H1 (cell line): ENCODE data around the gene HMGN1. TPM values are rescaled to one million over a fixed set of nuclear protein-coding genes. Genes with fewer than 3 reads are reported as not detected.
A peak's percentile ranks its signal among the peaks of the same experiment; 100 is the strongest.

Source experiments
- CTCF ChIA-PET: fragments of 300-600 bp; sonication (Branson Sonifier 250); formaldehyde crosslinking; loops from one replicate; lab custom pipeline; 2021; ENCODE audit not compliant: partially characterized antibody; lab: Charles Lee
- POLR2A ChIA-PET: fragments of 300-600 bp; sonication (Branson Sonifier 250); formaldehyde crosslinking; loops from one replicate; lab custom pipeline; 2021; ENCODE audit warnings: inconsistent platforms; ENCODE audit not compliant: partially characterized antibody; lab: Charles Lee
- DNase-seq, 2 experiments: peaks; one replicate each; pipeline versions ENCODE4 v3.0.0 to v3.0.0-alpha.2; 2010 to 2022; ENCODE audit warnings: low spot score in 2 of 2, low read depth in 1 of 2, mixed read lengths in 1 of 2
- FAIRE-seq: peaks from 2 replicates; lab custom pipeline; 2011; peaks lifted over from hg19 to GRCh38; lab: Jason Lieb, UNC
- H2AFZ ChIP-seq: 2 replicates; pipeline ENCODE4 v1.8.1; 2012; ENCODE audit warnings: low read length, inconsistent platforms
- H2AK5ac ChIP-seq: 2 replicates; pipeline ENCODE4 v1.6.1; 2013; ENCODE audit warnings: low read depth, low read length
- H2BK120ac ChIP-seq: replicated peaks from 2 replicates; pipeline ENCODE3; 2013; ENCODE audit warnings: low read depth, low read length, inconsistent platforms
- H2BK12ac ChIP-seq: 2 replicates; pipeline ENCODE4 v1.6.1; 2013; ENCODE audit warnings: low read depth, low read length
- H2BK15ac ChIP-seq: 2 replicates; pipeline ENCODE4 v1.6.1; 2013; ENCODE audit warnings: low read length
- H2BK20ac ChIP-seq: 2 replicates; pipeline ENCODE4 v1.6.1; 2013; ENCODE audit warnings: low read length
- H2BK5ac ChIP-seq: 2 replicates; pipeline ENCODE4 v1.6.1; 2013; ENCODE audit warnings: low read depth, low read length
- H3K14ac ChIP-seq: 2 replicates; pipeline ENCODE4 v1.6.1; 2013; ENCODE audit warnings: inconsistent platforms; ENCODE audit not compliant: insufficient read length
- H3K18ac ChIP-seq: 2 replicates; pipeline ENCODE4 v1.6.1; 2013; ENCODE audit warnings: low read length; ENCODE audit errors: extremely low read depth
- H3K23ac ChIP-seq: 2 replicates; pipeline ENCODE4 v1.6.1; 2013; ENCODE audit warnings: inconsistent platforms; ENCODE audit not compliant: insufficient read length
- H3K23me2 ChIP-seq: 2 replicates; pipeline ENCODE4 v1.6.1; 2013; ENCODE audit warnings: low read depth, low read length
- H3K27ac ChIP-seq: 2 replicates; pipeline ENCODE4 v1.6.1; 2011; ENCODE audit warnings: low read depth, low read length, inconsistent platforms
- H3K27me3 ChIP-seq, 4 experiments: replicated peaks in 1 of 4; 1 replicate in 1 of 4; 2 replicates in 3 of 4; pipeline versions ENCODE4 v1.6.1 to v1.8.1; 2011 to 2013; ENCODE audit warnings: low read length in 3 of 4, mild to moderate bottlenecking in 3 of 4, inconsistent platforms in 2 of 4, mixed read lengths in 2 of 4, moderate library complexity in 1 of 4; ENCODE audit not compliant: control insufficient read depth in 3 of 4, insufficient read depth in 3 of 4; ENCODE audit errors: extremely low read depth in 1 of 4
- H3K36me3 ChIP-seq, 4 experiments: 2 replicates each; pipeline versions ENCODE4 v1.6.1 to v1.8.1; 2011 to 2013; ENCODE audit warnings: mild to moderate bottlenecking in 4 of 4, low read length in 3 of 4, moderate library complexity in 2 of 4, control low read depth in 1 of 4, inconsistent platforms in 1 of 4; ENCODE audit not compliant: insufficient read depth in 4 of 4, control insufficient read depth in 2 of 4
- H3K4ac ChIP-seq: replicated peaks from 2 replicates; pipeline ENCODE3; 2013; ENCODE audit warnings: low read length, low read depth, mixed read lengths, inconsistent platforms; ENCODE audit not compliant: insufficient read length
- H3K4me1 ChIP-seq, 4 experiments: replicated peaks in 1 of 4; 1 replicate in 1 of 4; 2 replicates in 3 of 4; pipeline versions ENCODE4 v1.6.1 to v1.8.1; 2011 to 2013; ENCODE audit warnings: low read length in 3 of 4, inconsistent platforms in 2 of 4, mixed read lengths in 1 of 4; ENCODE audit not compliant: insufficient read depth in 4 of 4, control insufficient read depth in 3 of 4
- H3K4me2 ChIP-seq, 2 experiments: 2 replicates each; pipeline versions ENCODE4 v1.6.1 to v1.8.1; 2011 to 2013; ENCODE audit warnings: low read depth in 2 of 2, low read length in 2 of 2, control low read depth in 1 of 2, inconsistent platforms in 1 of 2, mild to moderate bottlenecking in 1 of 2; ENCODE audit not compliant: insufficient read depth in 1 of 2
- H3K4me3 ChIP-seq, 4 experiments: fragments of 200-600, 300-600 bp in 1 of 4; sonication (generic), shearing (Covaris generic), sonication (Bioruptor Twin) in 1 of 4; 2 replicates each; pipeline versions ENCODE4 v1.5.1 to v1.8.1; 2011 to 2016; ENCODE audit warnings: low read length in 4 of 4, low read depth in 3 of 4, control low read depth in 2 of 4, inconsistent platforms in 2 of 4, mild to moderate bottlenecking in 2 of 4, mixed read lengths in 1 of 4, moderate library complexity in 1 of 4; ENCODE audit not compliant: insufficient read depth in 2 of 4; ENCODE audit errors: extremely low read depth in 1 of 4
- H3K56ac ChIP-seq: replicated peaks from 2 replicates; pipeline ENCODE3; 2013; ENCODE audit warnings: low read depth, mild to moderate bottlenecking, mixed read lengths, low read length, inconsistent platforms; ENCODE audit not compliant: insufficient read length
- H3K79me1 ChIP-seq: 2 replicates; pipeline ENCODE4 v1.6.1; 2013; ENCODE audit warnings: low read depth, low read length, control low read depth
- H3K79me2 ChIP-seq, 2 experiments: 2 replicates each; pipeline versions ENCODE4 v1.6.1 to v1.8.1; 2012 to 2013; ENCODE audit warnings: low read length in 2 of 2, mild to moderate bottlenecking in 2 of 2, inconsistent platforms in 1 of 2; ENCODE audit not compliant: insufficient read depth in 2 of 2, control insufficient read depth in 1 of 2
- H3K9ac ChIP-seq, 4 experiments: replicated peaks in 1 of 4; 1 replicate in 1 of 4; 2 replicates in 3 of 4; pipeline versions ENCODE4 v1.6.1 to v1.8.1; 2011 to 2013; ENCODE audit warnings: low read depth in 3 of 4, low read length in 3 of 4, control low read depth in 2 of 4, mild to moderate bottlenecking in 2 of 4, moderate library complexity in 2 of 4, inconsistent platforms in 1 of 4; ENCODE audit errors: extremely low read depth in 1 of 4
- H3K9me3 ChIP-seq, 2 experiments: 2 replicates each; pipeline versions ENCODE4 v1.6.1 to v1.8.1; 2012 to 2013; ENCODE audit warnings: mild to moderate bottlenecking in 2 of 2, moderate library complexity in 2 of 2, control low read depth in 1 of 2, inconsistent platforms in 1 of 2, low read depth in 1 of 2, low read length in 1 of 2, mixed read lengths in 1 of 2; ENCODE audit not compliant: insufficient read depth in 2 of 2
- H4K20me1 ChIP-seq, 2 experiments: replicated peaks in 1 of 2; 2 replicates each; pipeline versions ENCODE3 to v1.8.1; 2011 to 2013; ENCODE audit warnings: inconsistent platforms in 2 of 2, low read length in 2 of 2, mild to moderate bottlenecking in 1 of 2; ENCODE audit not compliant: insufficient read depth in 2 of 2, control insufficient read depth in 1 of 2
- H4K5ac ChIP-seq: 2 replicates; pipeline ENCODE4 v1.6.1; 2013; ENCODE audit warnings: low read length, low read depth, mixed read lengths, inconsistent platforms; ENCODE audit not compliant: insufficient read length
- H4K8ac ChIP-seq: 2 replicates; pipeline ENCODE4 v1.8.0; 2013; ENCODE audit warnings: mild to moderate bottlenecking, moderate library complexity, low read length, inconsistent platforms; ENCODE audit not compliant: insufficient read depth; ENCODE audit errors: extremely low read depth
- H4K91ac ChIP-seq: replicated peaks from 2 replicates; pipeline ENCODE3; 2013; ENCODE audit warnings: low read length, mixed read lengths, inconsistent platforms; ENCODE audit not compliant: insufficient read length
- POLR2A ChIP-seq, 2 experiments: IDR thresholded peaks; 1 replicate in 1 of 2; 2 replicates in 1 of 2; pipeline ENCODE4 v1.6.1; 2011; ENCODE audit warnings: low read depth in 2 of 2, low read length in 2 of 2, mild to moderate bottlenecking in 2 of 2; ENCODE audit errors: control extremely low read depth in 1 of 2
- POLR2AphosphoS5 ChIP-seq: IDR thresholded peaks from 2 replicates; pipeline ENCODE4 v1.6.1; 2011; ENCODE audit warnings: low read depth, low read length
- WGBS, 2 experiments: shearing (Covaris generic) in 1 of 2; methylation state at CpG; one replicate each; pipeline versions ENCODE4 v1.1.6 to v1.1.7; 2013 to 2015; ENCODE audit warnings: low lambda C conversion rate in 2 of 2, mixed read lengths in 2 of 2, inconsistent platforms in 1 of 2, low coverage in 1 of 2, missing lambda C conversion rate in 1 of 2; ENCODE audit not compliant: insufficient replicate concordance in 2 of 2, insufficient coverage in 1 of 2, insufficient read length in 1 of 2; ENCODE audit errors: extremely low coverage in 1 of 2, missing lambda C conversion rate in 1 of 2; 5-methylcytosine and 5-hydroxymethylcytosine counted together
- polyA plus RNA-seq, 7 experiments: library from polyadenylated mRNA; depleted of rRNA in 3 of 7; stranded (reverse) in 5 of 7; unstranded in 2 of 7; fragments of >200 nt in 5 of 7; fragments of 200-250 nt in 2 of 7; gene quantifications; 1 replicate in 5 of 7; 2 replicates in 1 of 7; 4 replicates in 1 of 7; pipeline versions ENCODE4 v1.2.1 to v1.2.3, GENCODE V29; 2011 to 2013; ENCODE audit warnings: missing spikeins in 2 of 7, mixed read lengths in 2 of 7
- total RNA-seq: library from RNA; stranded (reverse); fragmentation: NEBNext Ultra II Directional; extraction: Animal tissue kit (Norgen Biotek cat#: 25700); gene quantifications from 2 replicates; pipeline ENCODE4 v1.2.1, GENCODE V29; 2021
- TF ChIP-seq, protein P1 (sequence below), 3 experiments: IDR thresholded peaks; 1 replicate in 2 of 3; 2 replicates in 1 of 3; pipeline versions ENCODE4 v1.5.1 to v1.6.1; 2011; ENCODE audit warnings: low read length in 3 of 3, mild to moderate bottlenecking in 3 of 3, inconsistent platforms in 2 of 3, low read depth in 1 of 3, moderate library complexity in 1 of 3; ENCODE audit not compliant: insufficient read depth in 1 of 3; ENCODE audit errors: control extremely low read depth in 1 of 3

Gene HMGN1
- total and polyA plus RNA-seq, 2 of the 8 experiments (the other 6 are each of a cell fraction or from before 2014, with no cell fraction given) = 279 to 505 TPM

DNA sequence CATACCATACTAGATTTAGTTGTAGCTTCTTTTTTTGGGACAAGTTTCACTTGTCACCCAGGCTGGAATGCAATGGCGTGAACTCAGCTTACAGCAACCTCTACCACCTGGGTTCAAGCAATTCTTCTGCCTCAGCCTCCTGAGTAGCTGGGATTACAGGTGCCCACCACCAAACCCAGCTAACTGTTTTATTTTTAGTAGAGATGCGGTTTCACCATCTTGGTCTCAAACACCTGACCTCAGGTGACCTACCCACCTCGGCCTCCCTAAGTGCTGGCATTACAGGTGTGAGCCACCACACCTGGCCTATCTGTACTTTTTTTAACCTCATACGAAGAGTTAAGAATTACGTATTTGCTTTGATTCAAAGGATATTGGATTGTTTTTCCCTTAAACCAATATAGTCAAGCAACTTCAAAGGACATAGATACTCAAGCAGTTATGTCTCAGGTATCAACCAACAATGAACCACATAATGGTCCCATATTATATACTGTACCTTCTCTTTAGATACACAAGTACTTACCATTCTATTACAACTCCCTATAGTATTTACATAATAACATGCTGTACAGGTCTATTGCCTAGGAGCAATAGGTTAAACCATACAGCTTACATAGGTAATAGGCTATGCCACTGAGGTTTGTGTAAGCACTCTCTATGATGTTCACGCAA lies 7.5 kb downstream of the HMGN1 start:
- DNase-seq (no peak), FAIRE-seq (no peak)
- Histone ChIP-seq H2AFZ (no peak overlapping the region), H3K4me2 (no peak overlapping the region), H3K4ac (no peak overlapping the region), H3K9ac (no peak overlapping the region), H3K27ac (no peak overlapping the region), H3K9me3 (no peaks in the 10 kb centered on the region), H3K4me3 (no peak overlapping the region), H3K27me3 (no peaks in the 10 kb centered on the region), H2BK120ac (no peak overlapping the region), H4K5ac (no peak overlapping the region), H3K79me2 (peaks cover 0 to 16% of the 10 kb centered on the region in 2 experiments; a peak in 3 of 4 replicates), H4K20me1 (peaks cover 4 to 9% of the 10 kb centered on the region in 2 experiments), H3K36me3 (peaks cover 16 to 53% (median 35%) of the 10 kb centered on the region in 4 experiments), H2AK5ac (no peak overlapping the region), H3K4me1 (peaks cover 0 to 3% (median 0%) of the 10 kb centered on the region in 4 experiments; a peak in 2 of 7 replicates), H3K56ac (no peak overlapping the region), H4K8ac (no peak overlapping the region), H3K14ac (no peak overlapping the region), H2BK20ac (no peak overlapping the region), H3K23ac (no peak overlapping the region), H3K23me2 (no peaks in the 10 kb centered on the region), H2BK5ac (no peak overlapping the region), H4K91ac (no peak overlapping the region), H3K18ac (no peak overlapping the region), H2BK15ac (no peak overlapping the region), H3K79me1 (no peaks in the 10 kb centered on the region; the same call in 1 of the 2 replicates), H2BK12ac (no peak overlapping the region)
- TF ChIP-seq POLR2AphosphoS5 (peak; percentile 66), POLR2A (IDR thresholded peaks at IDR 0.05; ENCODE audit: control extremely low read depth in 1 of 2, low read depth in 2 of 2, low read length in 2 of 2) (peak in 1 of 2 experiments; percentile 30; a peak in 1 of 3 replicates)
- TF ChIP-seq, protein P1, sequence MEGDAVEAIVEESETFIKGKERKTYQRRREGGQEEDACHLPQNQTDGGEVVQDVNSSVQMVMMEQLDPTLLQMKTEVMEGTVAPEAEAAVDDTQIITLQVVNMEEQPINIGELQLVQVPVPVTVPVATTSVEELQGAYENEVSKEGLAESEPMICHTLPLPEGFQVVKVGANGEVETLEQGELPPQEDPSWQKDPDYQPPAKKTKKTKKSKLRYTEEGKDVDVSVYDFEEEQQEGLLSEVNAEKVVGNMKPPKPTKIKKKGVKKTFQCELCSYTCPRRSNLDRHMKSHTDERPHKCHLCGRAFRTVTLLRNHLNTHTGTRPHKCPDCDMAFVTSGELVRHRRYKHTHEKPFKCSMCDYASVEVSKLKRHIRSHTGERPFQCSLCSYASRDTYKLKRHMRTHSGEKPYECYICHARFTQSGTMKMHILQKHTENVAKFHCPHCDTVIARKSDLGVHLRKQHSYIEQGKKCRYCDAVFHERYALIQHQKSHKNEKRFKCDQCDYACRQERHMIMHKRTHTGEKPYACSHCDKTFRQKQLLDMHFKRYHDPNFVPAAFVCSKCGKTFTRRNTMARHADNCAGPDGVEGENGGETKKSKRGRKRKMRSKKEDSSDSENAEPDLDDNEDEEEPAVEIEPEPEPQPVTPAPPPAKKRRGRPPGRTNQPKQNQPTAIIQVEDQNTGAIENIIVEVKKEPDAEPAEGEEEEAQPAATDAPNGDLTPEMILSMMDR (IDR thresholded peaks at IDR 0.05; ENCODE audit: control extremely low read depth in 1 of 3, insufficient read depth in 1 of 3, low read depth in 1 of 3, low read length in 3 of 3) = no peak
- WGBS, 2 experiments = 91% methylated on average over 6 of the region's 6 CpGs; no CpG with 5 or more reads in 1 of the 2 experiments
- ChIA-PET CTCF (interaction anchor here (1.0 kb wide), 1 partner anchor 10 kb away, joined by 4 read pairs; no protein-coding TSS in a partner anchor), POLR2A (interaction anchor here (0.9 to 6.6 kb wide), 11 partner anchors 6 to 61 kb away, joined by 3 to 80 read pairs (median 6); partner anchors contain the start of genes BRWD1 and HMGN1)
